Hematopoietic multipotent progenitor cell (in vitro differentiated cells): Measurements from ENCODE around the gene NOXA1. TPM values are rescaled to one million over a fixed set of nuclear protein-coding genes. Genes with fewer than 3 reads are reported as not detected.
"Not testable (repeated sequence)": the region's sequence is repeated elsewhere in the genome, so short reads cannot be mapped to it uniquely, and the experiment has no call there.

Experiments
- DNase-seq, 3 donors: peaks; one replicate each; pipeline ENCODE4 v3.0.0-alpha.2; 2011 to 2015; ENCODE audit warnings: low read depth in 2 of 3, low spot score in 2 of 3
- total RNA-seq: library from RNA; depleted of rRNA; stranded (reverse); fragments of >200 nt; gene quantifications from one replicate; pipeline ENCODE4 v1.2.3, GENCODE V29; 2012

The NOXA1 gene
- total RNA-seq, 1 donor: 4.6 TPM

DNA sequence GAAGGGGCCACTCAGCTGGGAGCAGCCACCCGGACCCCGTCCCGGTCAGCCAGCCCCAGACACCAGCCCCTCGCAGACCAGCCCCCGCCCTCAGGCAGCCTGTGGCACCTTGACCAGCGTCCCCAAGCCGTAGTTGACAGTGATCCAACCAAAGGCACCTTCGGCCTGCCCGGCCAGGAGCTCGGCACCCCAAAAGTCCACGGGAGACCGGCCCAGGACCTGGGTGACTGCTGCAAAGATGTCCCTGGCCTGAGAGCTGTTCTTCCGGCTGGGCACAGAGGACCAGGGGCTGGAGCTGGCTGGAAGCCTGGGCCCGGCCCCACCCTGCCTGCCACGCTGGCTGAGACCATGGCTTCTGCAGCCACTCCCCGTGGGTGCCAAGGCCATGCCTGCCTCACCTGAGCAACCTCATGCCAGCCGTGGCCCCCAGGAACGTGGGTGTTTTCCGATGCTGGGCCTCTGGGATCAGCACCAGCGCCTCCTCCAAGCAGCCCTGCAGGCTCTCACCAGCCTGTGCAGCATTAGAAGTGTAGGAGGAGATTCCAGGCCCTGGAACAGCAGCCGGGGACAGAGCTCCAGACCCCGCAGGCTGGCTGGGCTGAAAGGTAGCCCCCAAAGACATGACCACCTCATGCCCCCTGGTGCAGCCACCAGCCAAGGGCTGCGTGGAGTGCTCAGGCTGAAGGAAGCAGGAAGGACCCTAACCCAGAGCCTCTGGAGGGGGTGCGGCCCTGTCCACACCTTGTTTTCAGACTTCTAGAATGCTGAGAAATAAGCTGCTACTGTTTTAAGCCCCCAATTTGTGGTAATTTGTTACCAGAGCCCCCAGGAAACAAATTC, 13.8 kb downstream of the NOXA1 start:
- DNase-seq: no peak

GRCh38 chr9:137437691-137438590, 14.7 kb downstream of the NOXA1 start:
- DNase-seq: no peak

DNA sequence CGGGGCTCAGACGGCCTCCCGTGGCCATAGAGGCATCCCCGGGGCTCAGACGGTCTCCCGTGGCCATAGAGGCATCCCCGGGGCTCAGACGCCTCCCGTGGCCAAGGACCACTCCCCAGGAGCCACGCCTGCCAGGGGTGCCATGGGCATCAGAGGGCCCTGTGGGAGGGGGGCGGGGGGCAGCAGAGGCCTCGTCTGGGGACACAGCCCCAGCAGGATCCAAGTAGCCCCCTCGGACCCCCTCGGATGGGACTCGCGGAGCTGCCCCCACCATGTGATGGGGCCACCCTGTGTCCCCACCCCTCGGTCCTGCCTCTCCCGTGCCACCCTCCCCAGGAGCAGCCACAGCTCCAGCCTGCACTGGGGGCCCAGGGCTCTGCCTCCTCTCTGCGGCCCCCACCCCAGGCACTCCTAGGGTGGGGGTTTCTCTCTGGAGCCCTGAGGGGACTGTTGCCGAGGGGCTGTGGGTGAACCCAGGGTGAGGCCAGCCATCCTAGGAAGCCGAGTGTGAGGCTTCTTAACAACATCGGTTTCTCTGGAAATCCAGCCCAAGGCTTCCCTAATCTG, 15.5 kb downstream of the NOXA1 start:
- no peak for DNase-seq

- DNase-seq: no peak
Observed at GRCh38 chr9:137439158-137439714, 16.0 kb downstream of the NOXA1 start.

GRCh38 chr9:137441289-137441934, 18.2 kb downstream of the NOXA1 start, which contains the start of gene ENTPD8:
TSS of gene ENTPD8 (minus strand) at chr9:137441357. CDS start at chr9:137438285, 3,072 bp downstream.
- peak in 2 of 3 donors; percentile 51 to 53 for DNase-seq

- DNase-seq: no peak
Observed at GRCh38 chr9:137441935-137442321, 18.7 kb downstream of the NOXA1 start.

- DNase-seq: no peak
Observed at GRCh38 chr9:137444106-137444790, 21.1 kb downstream of the NOXA1 start.

- peak; percentile 74 to 92 (median 85) for DNase-seq
Observed at GRCh38 chr9:137445275-137445807, 22.1 kb downstream of the NOXA1 start.

GRCh38 chr9:137445930-137446431, 22.8 kb downstream of the NOXA1 start:
- DNase-seq: no peak

DNA sequence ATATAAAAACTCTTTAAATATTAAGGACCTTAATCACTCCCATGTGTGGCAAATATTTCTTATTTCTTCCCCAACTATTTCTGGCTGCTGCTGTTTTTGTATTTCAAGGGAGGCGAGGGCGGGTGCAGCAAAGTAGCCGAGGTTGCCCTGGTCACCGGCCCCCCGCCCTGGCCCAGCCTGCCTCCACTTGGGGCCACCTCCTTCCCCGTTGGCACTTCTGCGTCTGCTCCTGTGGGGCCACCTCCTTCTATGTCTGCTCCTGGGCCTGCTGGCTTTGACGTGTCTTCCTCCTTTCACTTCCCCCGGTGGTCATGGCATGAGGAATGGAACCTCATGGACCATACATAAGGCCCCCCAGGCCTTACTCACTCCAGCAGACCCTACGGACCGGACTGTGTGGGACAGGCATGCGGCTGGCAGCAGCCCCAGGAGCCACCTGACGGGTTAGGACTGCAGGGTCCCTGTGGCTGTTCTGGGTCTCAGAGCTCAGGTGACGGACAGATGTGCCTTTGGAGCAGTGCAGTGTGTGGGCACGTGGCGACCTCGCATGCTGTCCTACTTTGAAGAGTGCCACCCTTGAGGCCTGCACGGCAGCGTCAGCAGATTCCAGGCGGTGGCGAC, 23.8 kb downstream of the NOXA1 start:
- DNase-seq: no peak

DNA sequence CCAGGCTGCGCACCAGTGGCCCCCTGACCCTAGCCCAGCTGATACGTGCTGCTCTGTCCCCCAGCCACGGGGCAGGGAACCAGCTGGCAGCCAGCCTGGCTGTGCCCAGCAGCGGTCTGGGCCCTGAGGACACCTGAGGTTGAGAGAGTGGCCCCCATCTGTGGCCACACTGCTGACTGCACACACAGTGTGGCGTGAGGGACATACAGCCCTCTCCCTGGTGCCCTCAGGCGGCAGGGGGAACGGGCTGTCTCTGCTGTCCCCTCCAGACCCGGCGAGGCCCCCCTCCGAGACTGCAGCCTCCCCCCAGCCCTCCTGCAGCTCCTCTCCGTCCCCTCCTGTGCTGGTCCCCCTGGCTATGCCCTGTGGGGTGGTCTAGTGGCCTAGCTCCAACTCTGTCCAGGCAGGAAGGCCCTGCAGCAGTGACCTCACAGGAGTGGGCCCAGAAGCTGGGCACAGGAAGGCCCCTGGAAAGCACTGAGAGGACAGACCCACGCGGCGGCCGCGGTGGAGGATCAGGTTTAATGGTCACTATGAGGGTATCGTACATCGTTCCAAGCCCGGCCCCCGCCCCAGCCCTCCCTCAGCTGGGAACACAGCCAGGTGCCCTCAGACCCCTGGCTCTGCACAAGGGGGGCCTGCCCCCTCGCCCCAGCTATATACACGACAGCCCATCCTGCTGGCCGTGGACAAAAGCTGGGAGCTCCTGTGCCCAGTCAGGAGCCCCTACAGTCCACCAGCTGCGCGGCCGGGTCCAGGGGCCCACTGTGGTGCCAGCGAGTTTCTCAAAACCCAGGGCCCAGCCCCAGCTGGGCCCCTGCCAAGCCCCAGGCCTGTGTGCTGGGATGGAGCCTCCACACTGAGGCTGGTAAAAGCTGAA, 24.8 kb downstream of the NOXA1 start:
- no peak for DNase-seq

DNA sequence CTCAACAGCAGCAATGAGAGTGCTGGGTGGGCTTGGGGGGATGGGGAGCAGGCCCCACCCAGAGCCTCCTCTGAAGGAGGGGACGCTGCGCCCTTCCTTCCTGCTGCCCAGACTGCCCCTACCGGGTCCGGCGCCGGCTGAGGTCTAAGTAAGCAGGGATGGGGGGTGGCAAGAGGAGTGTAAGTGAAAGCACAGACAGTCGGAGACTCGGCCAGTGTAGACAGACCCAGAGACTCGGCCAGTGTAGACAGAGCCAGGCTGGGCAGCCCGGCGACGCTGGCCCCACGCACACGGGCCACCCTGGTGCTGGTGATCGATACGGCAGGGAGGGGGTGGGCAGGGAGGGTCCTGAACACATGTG, 25.4 kb downstream of the NOXA1 start:
- DNase-seq: no peak

DNA sequence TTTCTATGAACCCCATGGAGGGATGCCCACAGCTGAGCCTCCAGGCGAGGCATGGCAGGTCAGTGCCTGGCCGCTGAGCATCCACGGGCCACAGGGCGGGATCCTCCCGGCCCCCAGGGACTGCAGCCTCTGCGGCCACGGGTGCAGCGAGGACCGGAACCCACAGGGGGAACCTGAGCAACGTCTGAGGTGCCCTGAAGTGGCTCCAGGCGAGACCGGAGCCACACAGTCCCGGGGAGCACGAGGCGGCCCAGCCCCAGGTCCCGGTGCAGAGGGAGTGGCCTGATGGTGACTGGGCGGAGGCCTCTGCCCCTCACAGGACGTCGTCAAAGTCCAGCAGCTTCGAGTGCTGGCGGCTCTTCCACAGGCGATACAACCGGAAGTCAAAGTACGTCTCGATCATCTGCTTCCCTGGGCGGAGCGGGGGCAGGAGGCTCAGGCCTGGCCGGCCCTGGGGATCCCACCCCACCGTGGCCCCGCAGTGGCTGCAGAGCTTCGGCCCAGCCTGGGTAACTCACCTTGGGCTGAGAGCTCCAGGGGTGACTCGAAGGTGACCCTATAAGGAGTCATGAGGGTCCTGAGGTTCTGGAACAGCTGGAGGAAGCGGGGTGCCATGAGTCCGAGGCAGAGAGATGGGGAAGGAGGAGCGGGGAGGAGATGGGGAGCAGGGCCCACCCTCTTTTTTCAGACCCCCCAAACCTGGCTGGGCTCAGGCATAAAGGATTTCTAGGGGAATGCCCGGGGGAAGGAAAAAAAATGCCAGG, 26.1 kb downstream of the NOXA1 start:
- no peak for DNase-seq

DNA sequence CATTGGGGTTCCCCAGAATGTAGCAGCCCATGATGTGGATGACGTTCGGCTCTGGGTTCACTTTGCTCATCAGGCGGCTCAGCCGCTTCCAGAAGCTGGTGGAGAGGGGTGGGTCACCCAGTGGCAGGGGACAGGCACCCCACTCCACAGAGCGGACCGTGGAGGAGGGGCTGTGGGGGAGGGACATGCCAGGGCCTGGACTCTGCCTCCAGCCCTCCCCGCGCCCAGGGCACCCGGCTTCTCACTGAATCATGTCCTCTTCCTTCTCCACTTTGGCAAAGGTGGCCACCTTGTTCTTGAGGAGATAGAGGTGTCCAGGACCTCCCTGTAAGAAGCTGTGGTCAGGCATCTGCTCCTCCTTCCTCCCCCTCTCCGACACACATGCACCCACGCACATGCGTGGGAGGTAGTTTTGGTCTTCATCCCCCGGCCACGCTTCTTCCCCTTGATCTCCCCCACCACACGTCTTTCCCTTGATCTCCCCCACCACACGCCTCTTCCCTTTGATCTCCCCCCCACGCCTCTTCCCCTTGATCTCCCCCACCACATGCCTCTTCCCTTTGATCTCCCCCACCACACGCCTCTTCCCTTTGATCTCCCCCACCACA, 26.8 kb downstream of the NOXA1 start:
- no peak for DNase-seq

DNA sequence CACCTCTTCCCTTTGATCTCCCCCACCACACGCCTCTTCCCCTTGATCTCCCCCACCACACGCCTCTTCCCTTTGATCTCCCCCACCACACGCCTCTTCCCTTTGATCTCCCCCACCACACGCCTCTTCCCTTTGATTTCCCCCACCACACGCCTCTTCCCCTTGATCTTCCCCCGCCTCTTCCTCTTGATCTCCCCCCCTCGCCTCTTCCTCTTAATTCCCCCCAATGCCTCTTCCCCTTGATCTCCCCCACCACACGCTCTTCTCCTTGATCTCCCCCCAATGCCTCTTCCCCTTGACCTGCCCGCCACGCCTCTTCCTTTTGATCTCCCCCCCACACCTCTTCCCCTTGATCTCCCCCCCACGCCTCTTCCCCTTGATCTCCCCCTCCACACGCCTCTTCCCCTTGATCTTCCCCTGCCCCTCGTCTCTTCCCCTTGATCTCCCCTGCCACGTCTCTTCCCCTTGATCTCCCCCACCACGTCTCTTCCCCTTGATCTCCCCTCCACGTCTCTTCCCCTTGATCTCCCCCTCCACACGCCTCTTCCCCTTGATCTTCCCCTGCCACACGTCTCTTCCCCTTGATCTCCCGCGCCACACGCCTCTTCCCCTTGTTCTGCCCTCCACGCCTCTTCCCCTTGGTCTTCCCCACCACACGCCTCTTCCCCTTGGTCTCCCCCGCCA, 27.5 kb downstream of the NOXA1 start:
- DNase-seq: not testable (repeated sequence)
